ENCODE results near the gene SYNE1.
"Not testable (repeated sequence)": the region's sequence is repeated elsewhere in the genome, so short reads cannot be mapped to it uniquely, and the experiment has no call there.

Gene SYNE1

DNA sequence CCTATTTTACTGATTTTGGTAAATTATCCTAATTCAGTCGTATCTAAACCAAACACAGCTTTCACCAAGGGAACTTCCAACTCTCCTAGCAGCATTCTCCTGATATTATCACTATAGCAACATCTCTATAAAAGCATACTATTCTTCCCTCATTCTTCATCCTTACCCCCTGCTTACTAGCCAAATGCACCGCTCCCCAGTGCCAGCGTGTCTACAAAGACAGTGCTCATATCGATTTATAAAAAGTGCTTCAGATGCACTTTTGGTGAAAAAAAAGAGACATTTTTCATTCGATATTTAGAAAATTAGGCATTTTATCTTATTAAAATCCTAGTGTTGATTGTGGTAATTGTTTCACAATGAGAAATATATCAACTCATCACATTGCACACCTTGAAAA lies 74.0 kb downstream of the SYNE1 start:
- Histone ChIP-seq H3K9me3 (ENCODE audit: control insufficient read depth, insufficient read depth, low read depth, low read length) (no peaks in the 10 kb centered on the region), H3K27ac (ENCODE audit: low read depth, low read length) (no peak overlapping the region), H3K4me1 (ENCODE audit: control insufficient read depth, insufficient read depth, low read length) (no peaks in the 10 kb centered on the region), H3K36me3 (ENCODE audit: control insufficient read depth, insufficient read depth, low read length) (no peaks in the 10 kb centered on the region), H3K9ac (ENCODE audit: low read length) (no peak overlapping the region), H3K4me3 (ENCODE audit: low read depth, low read length) (no peak overlapping the region), H3K27me3 (ENCODE audit: control insufficient read depth, insufficient read depth, low read length) (no peaks in the 10 kb centered on the region)

DNA sequence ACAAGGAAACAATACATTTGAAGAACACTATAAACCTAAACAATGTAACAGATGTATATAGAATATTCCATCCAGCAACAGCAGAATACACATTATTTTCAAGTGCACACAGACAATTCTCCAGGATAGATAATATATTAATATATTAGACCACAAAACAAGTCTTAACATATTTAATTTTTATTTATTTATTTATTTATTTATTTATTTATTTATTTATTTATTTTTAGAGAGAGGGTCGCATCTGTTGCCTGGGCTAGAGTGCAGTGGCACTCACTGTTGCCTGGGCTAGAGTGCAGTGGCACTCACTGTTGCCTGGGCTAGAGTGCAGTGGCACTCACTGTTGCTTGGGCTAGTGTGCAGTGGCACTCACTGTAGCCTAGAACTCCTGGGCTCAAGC lies 78.4 kb downstream of the SYNE1 start:
- H3K27me3 ChIP-seq (ENCODE audit: control insufficient read depth, insufficient read depth, low read length); H3K27ac ChIP-seq (ENCODE audit: low read depth, low read length); H3K9me3 ChIP-seq (ENCODE audit: control insufficient read depth, insufficient read depth, low read depth, low read length); H3K9ac ChIP-seq (ENCODE audit: low read length); H3K4me3 ChIP-seq (ENCODE audit: low read depth, low read length); H3K36me3 ChIP-seq (ENCODE audit: control insufficient read depth, insufficient read depth, low read length); H3K4me1 ChIP-seq (ENCODE audit: control insufficient read depth, insufficient read depth, low read length): not testable (repeated sequence)

DNA sequence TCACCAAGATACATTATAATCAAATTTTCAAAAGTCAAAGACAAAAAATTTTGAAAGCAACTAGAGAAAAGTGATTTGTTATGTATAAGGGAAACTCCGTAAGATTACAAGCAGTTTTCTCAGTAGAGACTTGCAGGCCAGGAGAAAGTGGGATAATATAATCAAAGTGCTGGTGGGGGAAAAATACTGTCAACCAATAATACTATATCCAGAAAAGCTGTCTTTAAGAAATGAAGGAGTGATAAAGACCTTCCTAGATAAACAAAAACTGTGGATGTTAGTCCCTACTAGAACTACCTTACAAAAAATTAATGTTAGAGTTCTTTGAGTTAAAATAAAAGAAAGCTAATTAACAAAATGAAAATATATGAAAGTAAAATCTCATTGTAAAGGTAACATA lies 79.7 kb downstream of the SYNE1 start:
- no peak overlapping the region for H3K9ac ChIP-seq (ENCODE audit: low read length)
- no peak overlapping the region for H3K4me3 ChIP-seq (ENCODE audit: low read depth, low read length)
- no peak overlapping the region for H3K27ac ChIP-seq (ENCODE audit: low read depth, low read length)
- peaks cover 9% of the 10 kb centered on the region; the same call in 1 of the 2 replicates for H3K9me3 ChIP-seq (ENCODE audit: control insufficient read depth, insufficient read depth, low read depth, low read length)
- H3K4me1 ChIP-seq (ENCODE audit: control insufficient read depth, insufficient read depth, low read length) = no peaks in the 10 kb centered on the region
- H3K27me3 ChIP-seq (ENCODE audit: control insufficient read depth, insufficient read depth, low read length) = no peaks in the 10 kb centered on the region
- H3K36me3 ChIP-seq (ENCODE audit: control insufficient read depth, insufficient read depth, low read length) = no peaks in the 10 kb centered on the region

DNA sequence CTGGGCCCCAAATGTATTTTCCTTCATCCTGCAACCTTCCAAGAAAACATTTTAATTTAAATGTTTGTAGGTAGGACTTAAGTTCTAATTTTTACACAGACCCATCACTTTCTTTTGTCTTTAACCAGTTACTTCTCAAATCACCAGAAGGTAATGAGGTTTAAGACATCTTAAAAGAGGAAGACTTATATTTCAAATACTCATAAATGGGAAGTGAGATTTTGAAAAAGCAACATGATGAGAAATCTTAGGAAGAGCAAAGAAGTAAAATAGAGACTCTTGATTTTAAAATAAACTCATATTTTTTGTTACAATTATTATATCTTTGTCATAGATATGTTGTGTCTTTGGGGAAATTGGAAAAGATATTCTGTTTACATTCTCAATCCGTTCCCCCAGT lies 82.3 kb downstream of the SYNE1 start:
- H3K9me3 ChIP-seq (ENCODE audit: control insufficient read depth, insufficient read depth, low read depth, low read length) = peaks cover 9% of the 10 kb centered on the region; the same call in 1 of the 2 replicates
- H3K27me3 ChIP-seq (ENCODE audit: control insufficient read depth, insufficient read depth, low read length) = no peaks in the 10 kb centered on the region
- H3K9ac ChIP-seq (ENCODE audit: low read length) = no peak overlapping the region
- H3K36me3 ChIP-seq (ENCODE audit: control insufficient read depth, insufficient read depth, low read length) = no peaks in the 10 kb centered on the region
- H3K4me3 ChIP-seq (ENCODE audit: low read depth, low read length) = no peak overlapping the region
- no peak overlapping the region for H3K27ac ChIP-seq (ENCODE audit: low read depth, low read length)
- no peaks in the 10 kb centered on the region for H3K4me1 ChIP-seq (ENCODE audit: control insufficient read depth, insufficient read depth, low read length)

DNA sequence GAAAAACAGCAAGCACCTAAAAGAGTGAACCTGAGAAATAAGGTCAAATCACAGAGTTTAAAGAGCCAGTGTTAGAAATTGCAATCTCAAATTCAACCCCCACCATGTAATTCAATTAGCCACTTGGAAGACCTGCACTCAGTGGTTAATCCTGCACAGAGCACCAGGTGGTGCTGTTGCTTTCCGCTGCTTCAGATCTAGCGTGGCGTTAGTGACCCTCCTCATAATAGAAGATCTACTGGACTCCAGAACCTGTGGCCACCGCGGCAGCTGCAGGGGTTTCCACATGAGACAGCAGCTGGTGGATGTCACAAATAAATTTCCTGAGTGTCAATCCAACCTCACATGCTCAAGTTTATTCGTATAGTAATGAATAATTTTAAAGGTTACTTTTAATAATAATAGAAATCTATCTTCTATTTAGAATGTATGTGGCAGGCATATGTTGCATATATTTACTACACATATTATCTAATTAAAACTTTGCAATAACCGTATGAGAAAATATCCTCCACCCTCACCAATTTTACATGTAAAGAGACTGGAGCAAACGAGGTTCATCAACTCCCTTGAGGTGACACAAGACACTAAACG lies 84.4 kb downstream of the SYNE1 start:
- Histone ChIP-seq H3K27me3 (ENCODE audit: control insufficient read depth, insufficient read depth, low read length) (no peaks in the 10 kb centered on the region), H3K27ac (ENCODE audit: low read depth, low read length) (no peak overlapping the region), H3K9me3 (ENCODE audit: control insufficient read depth, insufficient read depth, low read depth, low read length) (peaks cover 9% of the 10 kb centered on the region; the same call in 1 of the 2 replicates), H3K36me3 (ENCODE audit: control insufficient read depth, insufficient read depth, low read length) (no peaks in the 10 kb centered on the region), H3K4me3 (ENCODE audit: low read depth, low read length) (no peak overlapping the region), H3K9ac (ENCODE audit: low read length) (no peak overlapping the region), H3K4me1 (ENCODE audit: control insufficient read depth, insufficient read depth, low read length) (no peaks in the 10 kb centered on the region)

DNA sequence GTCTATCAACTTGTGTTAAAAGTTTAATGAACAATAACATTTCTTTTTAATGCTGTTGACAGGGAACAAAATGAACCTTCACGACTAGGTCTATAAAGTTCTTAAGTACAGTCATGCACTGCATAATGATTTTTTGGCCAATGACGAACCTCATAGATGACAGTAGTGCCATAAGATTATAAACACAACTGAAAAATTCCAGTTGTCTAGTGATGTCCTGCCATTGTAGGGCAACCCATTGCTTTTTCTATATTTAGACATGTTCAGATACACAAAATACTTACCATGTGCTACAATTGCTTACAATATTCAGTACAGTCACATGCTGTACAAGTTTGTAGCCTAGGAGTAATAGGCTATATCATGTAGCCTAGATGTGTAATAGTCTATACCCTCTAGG lies 93.6 kb downstream of the SYNE1 start:
- H3K36me3 ChIP-seq (ENCODE audit: control insufficient read depth, insufficient read depth, low read length) = no peaks in the 10 kb centered on the region
- no peaks in the 10 kb centered on the region for H3K27me3 ChIP-seq (ENCODE audit: control insufficient read depth, insufficient read depth, low read length)
- no peaks in the 10 kb centered on the region for H3K4me1 ChIP-seq (ENCODE audit: control insufficient read depth, insufficient read depth, low read length)
- no peak overlapping the region for H3K4me3 ChIP-seq (ENCODE audit: low read depth, low read length)
- H3K9me3 ChIP-seq (ENCODE audit: control insufficient read depth, insufficient read depth, low read depth, low read length) = no peaks in the 10 kb centered on the region
- no peak overlapping the region for H3K27ac ChIP-seq (ENCODE audit: low read depth, low read length)
- no peak overlapping the region for H3K9ac ChIP-seq (ENCODE audit: low read length)

DNA sequence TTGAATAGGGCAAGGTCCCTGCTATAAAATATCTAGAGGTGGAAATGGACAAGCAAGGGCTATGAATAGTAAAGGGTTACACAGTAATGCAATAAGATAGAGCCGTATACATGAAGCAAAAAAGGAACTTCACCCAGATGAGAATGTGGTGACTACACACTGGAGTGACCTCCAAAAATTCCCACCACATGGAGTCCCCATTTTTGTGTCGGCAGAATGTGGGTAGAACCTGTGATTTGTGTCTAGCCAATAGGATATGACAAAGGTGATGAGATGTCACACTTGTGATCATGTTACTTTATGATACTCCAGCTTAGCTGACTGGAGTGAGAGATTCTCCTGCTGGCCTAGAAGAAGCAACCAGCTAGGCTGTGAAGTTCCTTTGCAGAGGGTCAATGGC lies 96.8 kb downstream of the SYNE1 start:
- H3K27ac ChIP-seq (ENCODE audit: low read depth, low read length) = no peak overlapping the region
- no peaks in the 10 kb centered on the region for H3K36me3 ChIP-seq (ENCODE audit: control insufficient read depth, insufficient read depth, low read length)
- no peaks in the 10 kb centered on the region for H3K9me3 ChIP-seq (ENCODE audit: control insufficient read depth, insufficient read depth, low read depth, low read length)
- no peak overlapping the region for H3K4me3 ChIP-seq (ENCODE audit: low read depth, low read length)
- no peaks in the 10 kb centered on the region for H3K27me3 ChIP-seq (ENCODE audit: control insufficient read depth, insufficient read depth, low read length)
- no peak overlapping the region for H3K9ac ChIP-seq (ENCODE audit: low read length)
- H3K4me1 ChIP-seq (ENCODE audit: control insufficient read depth, insufficient read depth, low read length) = no peaks in the 10 kb centered on the region

DNA sequence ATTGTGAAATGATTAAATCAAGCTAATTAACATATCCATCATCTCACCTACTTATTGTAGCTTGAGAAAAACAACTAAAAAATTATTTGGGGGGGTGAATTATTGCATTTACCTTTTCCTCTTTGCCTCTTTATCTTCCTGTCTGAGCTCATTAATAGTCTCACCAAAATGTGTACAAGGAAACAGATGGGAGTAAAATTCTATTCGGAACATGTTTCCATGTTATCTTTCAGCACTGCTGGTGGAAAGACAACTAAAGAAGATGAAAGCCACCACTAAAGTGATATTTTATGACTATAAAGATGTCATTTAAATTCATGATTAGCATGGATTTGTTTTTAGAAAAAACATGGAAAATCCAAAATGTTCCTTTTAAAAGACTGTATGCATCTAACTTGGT lies 102.6 kb downstream of the SYNE1 start:
- no peaks in the 10 kb centered on the region for H3K4me1 ChIP-seq (ENCODE audit: control insufficient read depth, insufficient read depth, low read length)
- H3K36me3 ChIP-seq (ENCODE audit: control insufficient read depth, insufficient read depth, low read length) = no peaks in the 10 kb centered on the region
- no peaks in the 10 kb centered on the region for H3K9me3 ChIP-seq (ENCODE audit: control insufficient read depth, insufficient read depth, low read depth, low read length)
- no peak overlapping the region for H3K4me3 ChIP-seq (ENCODE audit: low read depth, low read length)
- H3K9ac ChIP-seq (ENCODE audit: low read length) = no peak overlapping the region
- no peaks in the 10 kb centered on the region for H3K27me3 ChIP-seq (ENCODE audit: control insufficient read depth, insufficient read depth, low read length)
- no peak overlapping the region for H3K27ac ChIP-seq (ENCODE audit: low read depth, low read length)

DNA sequence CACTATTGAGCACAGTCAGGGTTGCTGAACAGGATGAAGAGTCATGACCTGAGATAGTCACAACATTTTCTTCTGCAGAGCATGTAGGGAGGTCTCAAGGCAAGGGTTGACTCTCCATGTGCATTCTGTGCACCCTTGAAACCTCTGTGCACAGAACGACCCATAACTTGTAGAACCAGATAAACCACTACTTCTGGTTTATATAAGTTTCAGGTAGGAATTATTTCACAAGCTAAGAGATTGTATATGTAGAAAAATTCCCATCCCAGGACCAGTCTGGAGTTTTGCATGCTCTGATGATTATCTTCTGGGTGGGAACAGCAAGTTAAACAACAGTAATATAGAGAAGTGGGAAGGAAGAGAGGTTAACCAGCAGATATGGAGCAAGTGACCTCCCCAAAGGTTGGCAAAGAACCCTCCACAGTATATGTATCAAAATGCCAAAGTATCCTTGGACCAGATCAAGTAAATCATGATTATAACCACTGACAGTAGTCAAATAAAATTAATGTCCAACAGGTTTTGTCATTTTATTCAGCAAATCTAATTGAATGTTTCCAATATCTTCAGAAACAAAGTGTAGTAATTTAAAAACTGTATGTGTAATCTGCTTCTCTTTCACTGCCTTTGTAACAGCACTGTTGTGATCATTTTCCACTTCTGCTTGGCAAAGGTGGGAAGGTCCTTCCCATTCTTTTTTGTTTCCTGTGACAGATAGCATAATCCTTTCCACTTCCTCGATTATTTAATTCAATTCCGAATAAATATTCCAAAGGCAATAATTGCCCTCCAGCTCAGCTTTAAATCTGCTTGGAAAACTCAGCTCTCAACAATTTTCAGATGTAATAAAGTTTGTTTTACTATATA lies 104.4 kb downstream of the SYNE1 start:
- no peak overlapping the region for H3K4me3 ChIP-seq (ENCODE audit: low read depth, low read length)
- H3K4me1 ChIP-seq (ENCODE audit: control insufficient read depth, insufficient read depth, low read length) = no peaks in the 10 kb centered on the region
- no peak overlapping the region for H3K27ac ChIP-seq (ENCODE audit: low read depth, low read length)
- no peaks in the 10 kb centered on the region for H3K36me3 ChIP-seq (ENCODE audit: control insufficient read depth, insufficient read depth, low read length)
- H3K27me3 ChIP-seq (ENCODE audit: control insufficient read depth, insufficient read depth, low read length) = no peaks in the 10 kb centered on the region
- no peak overlapping the region for H3K9ac ChIP-seq (ENCODE audit: low read length)
- no peaks in the 10 kb centered on the region for H3K9me3 ChIP-seq (ENCODE audit: control insufficient read depth, insufficient read depth, low read depth, low read length)

DNA sequence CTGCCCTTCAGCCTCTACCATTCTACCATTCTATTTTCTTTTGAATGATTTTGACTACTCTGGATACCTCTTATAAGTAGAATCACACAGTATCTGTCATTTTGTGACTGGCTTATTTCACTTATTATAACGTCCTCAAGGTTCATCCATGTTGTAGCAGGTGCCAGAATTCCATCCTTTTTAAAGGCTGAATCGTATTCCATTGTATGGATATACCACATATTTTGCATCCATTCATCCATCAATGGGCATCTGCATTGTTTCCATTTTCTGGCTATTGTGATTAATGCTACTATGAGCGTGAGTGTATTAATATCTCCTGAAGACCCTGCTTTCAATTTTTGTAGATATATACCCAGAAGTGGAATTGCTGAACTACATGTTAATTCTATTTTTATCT lies 105.5 kb downstream of the SYNE1 start:
- no peak overlapping the region for H3K4me3 ChIP-seq (ENCODE audit: low read depth, low read length)
- no peak overlapping the region for H3K27ac ChIP-seq (ENCODE audit: low read depth, low read length)
- no peak overlapping the region for H3K9ac ChIP-seq (ENCODE audit: low read length)
- H3K36me3 ChIP-seq (ENCODE audit: control insufficient read depth, insufficient read depth, low read length) = no peaks in the 10 kb centered on the region
- H3K9me3 ChIP-seq (ENCODE audit: control insufficient read depth, insufficient read depth, low read depth, low read length) = no peaks in the 10 kb centered on the region
- no peaks in the 10 kb centered on the region for H3K4me1 ChIP-seq (ENCODE audit: control insufficient read depth, insufficient read depth, low read length)
- H3K27me3 ChIP-seq (ENCODE audit: control insufficient read depth, insufficient read depth, low read length) = no peaks in the 10 kb centered on the region

DNA sequence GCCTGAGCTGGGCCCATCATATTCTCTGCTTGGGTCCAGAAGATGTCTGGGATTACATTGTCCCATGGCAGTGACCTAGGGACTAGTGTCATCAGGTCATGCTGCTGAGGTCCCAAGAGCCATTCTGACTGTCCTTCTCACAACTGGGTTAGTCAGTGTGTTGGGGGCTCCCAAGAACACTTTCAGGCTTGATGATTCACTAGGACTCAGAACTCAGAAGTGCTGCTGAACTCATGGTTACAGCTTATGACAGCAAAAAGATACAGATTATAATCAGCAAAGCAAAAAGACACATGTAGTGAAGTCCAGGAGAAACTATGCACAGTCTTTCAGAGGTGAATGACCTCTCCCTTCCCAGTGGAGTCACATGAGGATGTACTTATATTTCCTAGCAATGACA lies 107.8 kb downstream of the SYNE1 start:
- H3K4me1 ChIP-seq (ENCODE audit: control insufficient read depth, insufficient read depth, low read length) = no peaks in the 10 kb centered on the region
- no peak overlapping the region for H3K4me3 ChIP-seq (ENCODE audit: low read depth, low read length)
- no peaks in the 10 kb centered on the region for H3K27me3 ChIP-seq (ENCODE audit: control insufficient read depth, insufficient read depth, low read length)
- H3K27ac ChIP-seq (ENCODE audit: low read depth, low read length) = no peak overlapping the region
- H3K9me3 ChIP-seq (ENCODE audit: control insufficient read depth, insufficient read depth, low read depth, low read length) = no peaks in the 10 kb centered on the region
- no peak overlapping the region for H3K9ac ChIP-seq (ENCODE audit: low read length)
- no peaks in the 10 kb centered on the region for H3K36me3 ChIP-seq (ENCODE audit: control insufficient read depth, insufficient read depth, low read length)

All from HUES6 (cell line).